Activated CD8-positive, alpha-beta memory T cell treated with anti-CD3 and anti-CD28 coated beads for 4 hours (primary cell): ENCODE measurements around the gene PDZD2.
"Not testable (repeated sequence)": the region's sequence is repeated elsewhere in the genome, so short reads cannot be mapped to it uniquely, and the experiment has no call there.

Experiments used
- DNase-seq, 2 donors: peaks; one replicate each; pipeline ENCODE4 v3.0.0-alpha.2; 2020; ENCODE audit warnings: low read depth in 2 of 2

Gene PDZD2

GRCh38 chr5:31732821-31733220 is 93.9 kb downstream of the PDZD2 start:
- not testable (repeated sequence) for DNase-seq

- DNase-seq = no peak
These were observed 94.4 kb downstream of the PDZD2 start for GRCh38 chr5:31733371-31733770.

GRCh38 chr5:31736127-31736526 is 97.2 kb downstream of the PDZD2 start:
- DNase-seq = no peak

- no peak for DNase-seq
These were observed 99.3 kb downstream of the PDZD2 start for GRCh38 chr5:31738199-31738598.

- no peak for DNase-seq
These were observed 102.6 kb downstream of the PDZD2 start for GRCh38 chr5:31741496-31741895.

- no peak for DNase-seq
These were observed 104.7 kb downstream of the PDZD2 start for GRCh38 chr5:31743678-31744077.

GRCh38 chr5:31748458-31749172 is 109.7 kb downstream of the PDZD2 start:
- DNase-seq = no peak

GRCh38 chr5:31750215-31750614 is 111.3 kb downstream of the PDZD2 start:
- DNase-seq = no peak

GRCh38 chr5:31751610-31752009 is 112.7 kb downstream of the PDZD2 start:
- no peak for DNase-seq

- no peak for DNase-seq
These were observed 114.9 kb downstream of the PDZD2 start for GRCh38 chr5:31753700-31754357.

GRCh38 chr5:31754358-31754704 is 115.4 kb downstream of the PDZD2 start:
- no peak for DNase-seq

- no peak for DNase-seq
These were observed 116.1 kb downstream of the PDZD2 start for GRCh38 chr5:31754741-31755675.

- DNase-seq = no peak
These were observed 116.8 kb downstream of the PDZD2 start for GRCh38 chr5:31755676-31756230.

- no peak for DNase-seq
These were observed 118.9 kb downstream of the PDZD2 start for GRCh38 chr5:31757806-31758205.

GRCh38 chr5:31758803-31759425 is 120.0 kb downstream of the PDZD2 start:
- DNase-seq = no peak

GRCh38 chr5:31759925-31760324 is 121.0 kb downstream of the PDZD2 start:
- DNase-seq = no peak

GRCh38 chr5:31761877-31762276 is 122.9 kb downstream of the PDZD2 start:
- DNase-seq = no peak

- DNase-seq = no peak
These were observed 124.5 kb downstream of the PDZD2 start for GRCh38 chr5:31763424-31763823.

GRCh38 chr5:31764687-31765086 is 125.8 kb downstream of the PDZD2 start:
- not testable (repeated sequence) for DNase-seq

GRCh38 chr5:31767335-31768031 is 128.6 kb downstream of the PDZD2 start:
- DNase-seq = no peak

- no peak for DNase-seq
These were observed 129.1 kb downstream of the PDZD2 start for GRCh38 chr5:31768046-31768445.
